A673 (cell line): ENCODE results near the gene C11orf54. TPM values are rescaled to one million over a fixed set of nuclear protein-coding genes. Genes with fewer than 3 reads are reported as not detected.

ENCODE experiments used
- BruUV-seq: library from RNA; stranded (reverse); fragments of 400-500 nt; replicated peaks from 2 replicates; lab custom pipeline; 2021; lab: Mats Ljungman, UMichigan
- CTCF ChIA-PET: fragments of 300-600 bp; sonication (Branson Sonifier 250); formaldehyde crosslinking; loops from one replicate; lab custom pipeline; 2022; ENCODE audit warnings: antibody characterized with exemption; lab: Charles Lee
- POLR2A ChIA-PET: fragments of 300-600 bp; sonication (Branson Sonifier 250); formaldehyde crosslinking; loops from one replicate; lab custom pipeline; 2022; ENCODE audit warnings: antibody characterized with exemption; ENCODE audit not compliant: low non-redundant PET; lab: Charles Lee
- DNase-seq: peaks from one replicate; pipeline ENCODE4 v3.0.0-alpha.2; 2015; ENCODE audit warnings: low spot score
- H3K27ac ChIP-seq: fragments of 200-600 bp; sonication (generic); 2 replicates; pipeline ENCODE4 v1.5.1; 2016; ENCODE audit warnings: mixed run types, low read depth, mild to moderate bottlenecking, mixed read lengths, antibody characterized with exemption, low read length; ENCODE audit not compliant: poor library complexity, severe bottlenecking
- H3K27me3 ChIP-seq: fragments of 200-600 bp; sonication (generic); replicated peaks from 2 replicates; pipeline ENCODE4 v1.6.1; 2017; ENCODE audit warnings: mixed run types, low read depth, mild to moderate bottlenecking, mixed read lengths, antibody characterized with exemption, low read length; ENCODE audit not compliant: insufficient read depth, poor library complexity
- H3K36me3 ChIP-seq: fragments of 200-600 bp; sonication (generic); 2 replicates; pipeline ENCODE4 v1.6.1; 2016; ENCODE audit warnings: mixed run types, mild to moderate bottlenecking, mixed read lengths, antibody characterized with exemption, low read length; ENCODE audit not compliant: insufficient read depth, poor library complexity, severe bottlenecking
- H3K4me1 ChIP-seq: fragments of 200-600 bp; sonication (generic); 2 replicates; pipeline ENCODE4 v1.6.1; 2017; ENCODE audit warnings: mixed run types, mild to moderate bottlenecking, mixed read lengths, antibody characterized with exemption, low read length; ENCODE audit not compliant: insufficient read depth, poor library complexity, severe bottlenecking
- H3K4me3 ChIP-seq: fragments of 200-600 bp; sonication (generic); 2 replicates; pipeline ENCODE4 v1.5.1; 2016; ENCODE audit warnings: low read depth, mixed run types, mild to moderate bottlenecking, mixed read lengths, low read length; ENCODE audit not compliant: poor library complexity, severe bottlenecking
- H3K9me3 ChIP-seq: fragments of 200-600 bp; sonication (generic); 2 replicates; pipeline ENCODE4 v1.6.1; 2016; ENCODE audit warnings: mixed run types, low read depth, mild to moderate bottlenecking, mixed read lengths, antibody characterized with exemption, low read length; ENCODE audit not compliant: poor library complexity, severe bottlenecking
- CTCF ChIP-seq: fragments of 300-800, 200-600 bp; sonication (generic); conservative IDR thresholded peaks from 2 replicates; pipeline ENCODE4 v1.5.1; 2017; ENCODE audit warnings: low read depth, mild to moderate bottlenecking, antibody characterized with exemption, low read length, moderate library complexity, mixed read lengths
- EZH2 ChIP-seq: fragments of 200-600 bp; sonication (generic); IDR thresholded peaks from 2 replicates; pipeline ENCODE4 v1.6.1; 2017; ENCODE audit warnings: borderline replicate concordance, low read depth, mild to moderate bottlenecking, mixed read lengths, antibody characterized with exemption, low read length; ENCODE audit not compliant: poor library complexity, severe bottlenecking
- intact Hi-C: fragments of 100-400 bp; cut with micrococcal nuclease; formaldehyde crosslinking; loops from one replicate; pipeline ENCODE4 v1.10.0; 2022; ENCODE audit not compliant: unreplicated experiment
- total RNA-seq: library from RNA; stranded (reverse); gene quantifications from 2 replicates; pipeline ENCODE4 v1.2.3, GENCODE V29; 2021

Gene C11orf54
- total RNA-seq, 1 experiment from 2014 or later = 26.2 TPM

DNA sequence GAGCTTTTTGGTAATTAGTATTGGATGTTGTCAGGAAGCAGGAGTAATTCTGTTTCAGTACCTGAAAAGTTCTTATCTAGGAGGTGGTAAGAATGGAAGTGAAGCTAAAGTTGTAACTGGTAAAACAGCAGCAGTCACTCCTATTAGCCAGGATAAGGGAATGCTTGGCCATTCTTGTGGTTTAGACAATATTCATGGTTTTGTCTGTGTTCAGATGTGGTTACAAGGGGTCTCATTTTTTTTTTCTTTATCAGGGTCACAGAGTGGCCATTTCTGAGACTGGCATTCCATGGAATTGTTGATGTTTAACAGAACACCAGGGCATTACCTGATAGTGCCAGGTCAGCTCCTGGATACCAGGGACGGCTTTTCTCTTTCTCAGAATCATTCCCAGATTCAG, 24.0 kb upstream of the C11orf54 start:
- POLR2A ChIA-PET = no interaction called here
- CTCF ChIA-PET = no interaction called here
- Histone ChIP-seq H3K27ac (no peak overlapping the region), H3K27me3 (no peaks in the 10 kb centered on the region), H3K4me1 (no peaks in the 10 kb centered on the region), H3K9me3 (no peaks in the 10 kb centered on the region), H3K36me3 (peaks cover 47% of the 10 kb centered on the region), H3K4me3 (no peak overlapping the region)
- BruUV-seq = no TSS peak
- no peak for TF ChIP-seq EZH2
- TF ChIP-seq CTCF = no peak
- DNase-seq = no peak
- intact Hi-C loops = no loop called here

- H3K4me3 ChIP-seq = no peak overlapping the region
- no peaks in the 10 kb centered on the region for H3K9me3 ChIP-seq
- no peaks in the 10 kb centered on the region for H3K4me1 ChIP-seq
- intact Hi-C loops = no loop called here
- CTCF ChIA-PET = no interaction called here
- TF ChIP-seq CTCF (no peak), EZH2 (no peak)
- DNase-seq = no peak
- H3K27me3 ChIP-seq = no peaks in the 10 kb centered on the region
- no peak overlapping the region for H3K27ac ChIP-seq
- peaks cover 48% of the 10 kb centered on the region for H3K36me3 ChIP-seq
- no TSS peak for BruUV-seq
- POLR2A ChIA-PET = no interaction called here
Measured at GRCh38 chr11:93718057-93718563, 23.4 kb upstream of the C11orf54 start.

- H3K9me3 ChIP-seq = no peaks in the 10 kb centered on the region
- ChIA-PET CTCF (no interaction called here), POLR2A (interaction anchor here (0.7 kb wide), 1 partner anchor 27 kb away, joined by 30 read pairs; no protein-coding TSS in a partner anchor)
- no peaks in the 10 kb centered on the region for H3K4me1 ChIP-seq
- no peak overlapping the region for H3K4me3 ChIP-seq
- H3K27ac ChIP-seq = no peak overlapping the region
- peaks cover 53% of the 10 kb centered on the region for H3K36me3 ChIP-seq
- BruUV-seq = no TSS peak
- intact Hi-C loops = no loop called here
- H3K27me3 ChIP-seq = no peaks in the 10 kb centered on the region
- DNase-seq = no peak
- TF ChIP-seq CTCF (no peak), EZH2 (no peak)
Measured at GRCh38 chr11:93719310-93719709, 22.2 kb upstream of the C11orf54 start.
